ENCODE results near the gene SEPTIN8. TPM values are rescaled to one million over a fixed set of nuclear protein-coding genes. Genes with fewer than 3 reads are reported as not detected.

SEPTIN8 gene
- total RNA-seq, 1 experiment from 2014 or later = 38.2 TPM

- H3K4ac ChIP-seq (ENCODE audit: low read depth, low read length) = no peak overlapping the region
- H4K91ac ChIP-seq (ENCODE audit: insufficient read length, low read depth, low read length) = no peak overlapping the region
- Mint-ChIP-seq H3K27me3 (ENCODE audit: low read depth) (peaks cover 83% of the 10 kb centered on the region), H3K4me1 (peaks cover 7 to 16% of the 10 kb centered on the region in 2 experiments), H3K27ac (no peak overlapping the region), H3K4me3 (peak overlapping the region; percentile 26 to 38; a peak in 3 of 5 replicates), H3K9me3 (peaks cover 0 to 4% of the 10 kb centered on the region in 2 experiments; a peak in 3 of 5 replicates), H3K36me3 (ENCODE audit: insufficient read depth in 1 of 3, low read depth in 3 of 3) (peaks cover 0 to 4% (median 0%) of the 10 kb centered on the region in 3 experiments; a peak in 3 of 7 replicates)
- H3K23me2 ChIP-seq (ENCODE audit: insufficient read length, low read depth, low read length, poor library complexity, severe bottlenecking) = no peaks in the 10 kb centered on the region
- H2BK5ac ChIP-seq (ENCODE audit: insufficient read length, low read length) = no peak overlapping the region
- H2BK20ac ChIP-seq (ENCODE audit: low read depth, low read length, poor library complexity, severe bottlenecking) = no peak overlapping the region
- no peak for TF ChIP-seq CTCF (conservative IDR thresholded peaks at IDR 0.05)
- H4K20me1 ChIP-seq (ENCODE audit: control insufficient read depth, insufficient read depth, insufficient read length) = no peaks in the 10 kb centered on the region
- H3K4me2 ChIP-seq (ENCODE audit: insufficient read depth, insufficient read length, low read length) = peak overlapping the region; percentile 11
- H3K79me2 ChIP-seq (ENCODE audit: insufficient read depth, low read length) = no peaks in the 10 kb centered on the region
- peak; percentile 74 for DNase-seq
- no peak overlapping the region for H3K56ac ChIP-seq (ENCODE audit: insufficient read length, low read depth, low read length)
- H4K5ac ChIP-seq (ENCODE audit: insufficient read length, low read depth, low read length) = no peak overlapping the region
- H4K8ac ChIP-seq (replicated peaks; ENCODE audit: insufficient read length, low read depth, low read length) = no peak overlapping the region
- H3K4me1 ChIP-seq (ENCODE audit: insufficient read depth, low read length) = no peaks in the 10 kb centered on the region
- no peak overlapping the region for H2BK120ac ChIP-seq (ENCODE audit: low read depth, low read length, poor library complexity, severe bottlenecking)
- H3K79me1 ChIP-seq (ENCODE audit: insufficient read depth, low read depth, low read length, poor library complexity, severe bottlenecking) = no peaks in the 10 kb centered on the region
- no peak overlapping the region for H2AK5ac ChIP-seq (ENCODE audit: insufficient read length, low read length)
- H2BK15ac ChIP-seq (ENCODE audit: low read depth, low read length) = no peak overlapping the region
- no peak overlapping the region for H2AFZ ChIP-seq (ENCODE audit: low read length)
- no peak overlapping the region for H2BK12ac ChIP-seq (ENCODE audit: insufficient read length, low read depth, low read length)
- H3K9me3 ChIP-seq (ENCODE audit: control insufficient read depth, low read depth, low read length) = no peaks in the 10 kb centered on the region
- no peak overlapping the region for H3K23ac ChIP-seq (ENCODE audit: insufficient read length, low read depth, low read length)
- WGBS (ENCODE audit: extremely low coverage, insufficient read length, low lambda C conversion rate) = no CpG with 5 or more reads among the region's 81 CpGs
- H3T11ph ChIP-seq (ENCODE audit: low read length) = no peak overlapping the region
- H3K27me3 ChIP-seq (ENCODE audit: insufficient read depth, low read length) = peaks cover 32% of the 10 kb centered on the region
- no peak overlapping the region for H3K27ac ChIP-seq (ENCODE audit: insufficient read length, low read depth, low read length)
- no peak overlapping the region for H3K14ac ChIP-seq (ENCODE audit: insufficient read depth, low read length)
- no peak overlapping the region for H3K9ac ChIP-seq (ENCODE audit: extremely low read depth, insufficient read length, low read length)
- no peak overlapping the region for H3K18ac ChIP-seq (ENCODE audit: insufficient read length, low read depth, low read length)
Observed at GRCh38 chr5:132814503-132815294, 37.7 kb upstream of the SEPTIN8 start.

All from H9 (cell line).